Stimulated activated CD4-positive, alpha-beta T cell treated with anti-CD3 and anti-CD28 coated beads, TNF-alpha, amount 100 ng/mL, for 1 hour (primary cell): ENCODE data around the gene FOS.
"Not testable (repeated sequence)": the region's sequence is repeated elsewhere in the genome, so short reads cannot be mapped to it uniquely, and the experiment has no call there.

Experiments
- DNase-seq, 3 donors: peaks; one replicate each; pipeline ENCODE4 v3.0.0-alpha.2; 2020; ENCODE audit warnings: low read depth in 3 of 3, low spot score in 1 of 3

Gene FOS

GRCh38 chr14:75292101-75292563 is 13.5 kb downstream of the FOS start:
- no peak for DNase-seq

- DNase-seq, result no peak
Measured at GRCh38 chr14:75292886-75293285, 14.3 kb downstream of the FOS start.

DNA sequence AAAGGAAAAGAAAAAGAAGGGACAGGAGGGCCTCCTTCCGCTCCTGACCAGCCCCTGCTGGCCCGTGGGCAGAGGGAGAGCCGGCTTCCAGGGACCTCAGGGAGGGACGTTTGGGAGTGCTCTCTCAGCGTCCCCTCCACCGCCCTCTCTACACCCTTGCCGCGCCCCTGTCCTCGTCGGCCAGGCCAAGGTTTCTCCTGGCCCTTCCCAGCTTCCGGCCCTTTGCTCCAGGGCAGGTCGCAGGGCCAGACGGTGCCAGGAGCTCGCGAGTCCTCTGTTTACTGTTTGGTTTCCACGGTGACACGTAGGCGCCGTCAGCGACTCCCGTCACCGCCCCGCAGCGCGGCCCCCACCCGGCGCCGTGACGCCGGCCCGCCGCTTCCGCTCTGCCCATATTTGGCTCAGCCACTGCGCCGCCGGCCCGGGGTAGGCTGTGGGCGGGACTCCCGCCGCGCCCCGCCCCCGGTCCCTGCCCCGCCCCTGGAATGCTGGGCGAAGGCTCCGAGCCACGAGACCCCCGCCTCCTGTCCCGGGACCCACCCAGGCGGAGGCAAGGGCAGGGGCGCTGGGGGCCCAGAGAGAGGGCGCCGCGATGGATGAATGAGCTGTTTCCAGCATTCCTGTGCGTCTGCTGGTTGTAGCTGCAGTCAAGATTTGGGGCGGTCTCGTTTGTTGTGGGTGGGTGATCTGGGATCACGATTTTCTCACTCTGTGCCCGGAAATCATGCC is 15.5 kb downstream of the FOS start:
- peak; percentile 87 to 94 (median 93) for DNase-seq

GRCh38 chr14:75294649-75295033 is 16.0 kb downstream of the FOS start:
- DNase-seq, result no peak

- no peak for DNase-seq
Measured at GRCh38 chr14:75295061-75295461, 16.4 kb downstream of the FOS start.

DNA sequence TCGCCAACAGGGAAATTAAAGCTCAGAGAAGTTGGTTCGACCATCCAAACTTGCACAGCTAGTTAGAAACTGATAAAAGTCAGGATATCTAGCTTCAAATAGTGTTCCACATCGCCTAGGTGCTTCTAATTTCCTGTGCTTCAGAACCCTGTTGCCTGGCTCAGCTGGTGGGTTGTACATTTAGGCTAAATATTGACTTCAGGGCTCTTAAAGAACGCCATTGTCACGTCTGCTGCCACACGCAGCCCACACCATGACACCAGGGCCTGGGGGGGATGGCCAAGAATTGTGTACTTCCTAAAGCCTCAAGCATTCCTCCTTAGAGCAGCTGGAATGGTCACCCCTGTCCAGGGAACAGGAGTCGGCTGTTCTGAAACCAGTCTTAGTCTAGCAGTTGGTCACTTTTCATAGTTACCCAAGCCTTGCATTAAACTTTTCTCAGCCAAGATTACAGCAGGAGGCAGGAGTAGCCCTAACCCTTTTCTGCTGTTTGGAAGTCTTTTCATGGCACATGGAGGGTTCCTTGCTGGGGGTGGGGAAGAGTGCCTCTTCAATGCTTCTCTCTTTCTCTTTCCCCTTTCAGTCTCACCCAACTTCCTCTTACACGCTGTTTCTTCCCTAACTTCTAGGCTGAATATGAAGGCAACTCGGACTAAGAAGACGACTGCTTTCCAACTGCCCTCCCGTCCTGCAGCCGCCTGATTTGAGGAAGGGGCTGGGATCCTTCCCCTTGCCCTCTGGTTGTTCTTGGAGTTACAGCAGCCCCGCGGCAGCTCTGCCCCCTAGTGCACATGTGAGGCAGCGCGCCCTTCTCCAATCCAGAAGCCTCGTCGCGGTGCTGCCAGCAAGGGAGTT is 17.1 kb downstream of the FOS start:
- DNase-seq, result peak in 1 of 3 donors; percentile 69

DNA sequence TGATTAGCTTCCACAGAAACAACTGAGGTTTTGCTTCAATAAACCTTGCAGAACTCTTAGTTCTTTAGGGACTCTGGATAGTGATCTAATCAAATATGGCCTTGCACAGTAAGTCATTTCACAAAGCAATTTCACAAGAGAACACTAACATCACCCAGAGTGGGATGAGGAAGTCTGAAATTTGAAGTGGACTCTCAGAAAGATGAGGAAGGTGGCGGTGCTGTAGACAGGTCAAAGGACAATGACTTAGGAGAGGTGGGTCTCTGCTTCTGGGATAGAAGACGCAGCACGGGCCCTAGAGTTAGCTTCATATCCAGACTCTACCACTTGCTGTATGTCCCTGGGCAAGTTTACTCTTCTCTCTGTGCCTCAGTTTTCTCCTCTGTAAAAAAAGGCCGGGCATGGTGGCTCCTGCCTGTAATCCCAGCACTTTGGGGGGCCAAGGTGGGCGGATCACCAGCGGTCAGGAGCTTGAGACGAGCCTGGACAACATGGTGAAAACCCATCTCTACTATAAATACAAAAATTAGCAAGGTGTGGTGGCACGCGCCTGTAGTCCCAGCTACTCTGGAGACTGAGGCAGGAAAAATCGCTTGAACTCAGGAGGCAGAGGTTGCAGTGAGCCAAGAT is 18.9 kb downstream of the FOS start:
- DNase-seq, result no peak

DNA sequence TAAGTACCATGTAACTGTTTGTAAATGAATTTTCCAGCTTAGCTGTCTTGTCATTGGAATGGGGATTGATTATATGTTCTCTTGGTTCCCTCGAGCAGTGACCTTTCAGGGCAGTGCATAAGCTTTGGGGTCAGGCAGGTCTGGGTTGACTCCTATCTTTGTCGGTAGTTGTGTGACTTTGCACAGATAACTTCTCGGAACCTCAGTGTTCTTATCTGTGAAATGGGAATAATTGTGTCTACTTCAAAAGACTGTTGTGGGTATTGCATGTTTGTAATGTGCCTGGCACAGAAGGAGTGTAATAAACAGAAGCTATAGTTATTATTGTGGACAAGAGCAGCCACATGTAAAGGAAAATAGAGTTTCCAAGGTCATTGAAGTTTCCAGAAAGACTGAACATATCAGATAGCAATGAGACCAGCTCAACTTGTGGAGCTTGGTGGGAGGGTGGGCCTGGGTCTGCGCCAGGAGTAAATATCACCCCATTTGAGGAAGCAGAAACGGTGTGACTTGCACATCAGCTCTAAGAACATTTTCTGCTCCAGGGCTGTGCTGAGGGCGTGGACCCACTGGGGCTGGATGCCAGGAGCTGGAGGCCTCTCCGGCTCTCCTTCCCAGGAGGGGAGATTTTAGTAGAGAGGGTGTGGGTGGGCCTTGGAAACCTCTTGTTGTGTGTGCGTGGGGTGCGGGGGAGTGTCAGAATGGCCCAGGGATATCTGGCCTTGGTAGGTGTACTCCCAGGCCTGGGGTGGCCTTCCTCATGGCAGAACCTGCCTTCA is 19.7 kb downstream of the FOS start:
- no peak for DNase-seq

DNA sequence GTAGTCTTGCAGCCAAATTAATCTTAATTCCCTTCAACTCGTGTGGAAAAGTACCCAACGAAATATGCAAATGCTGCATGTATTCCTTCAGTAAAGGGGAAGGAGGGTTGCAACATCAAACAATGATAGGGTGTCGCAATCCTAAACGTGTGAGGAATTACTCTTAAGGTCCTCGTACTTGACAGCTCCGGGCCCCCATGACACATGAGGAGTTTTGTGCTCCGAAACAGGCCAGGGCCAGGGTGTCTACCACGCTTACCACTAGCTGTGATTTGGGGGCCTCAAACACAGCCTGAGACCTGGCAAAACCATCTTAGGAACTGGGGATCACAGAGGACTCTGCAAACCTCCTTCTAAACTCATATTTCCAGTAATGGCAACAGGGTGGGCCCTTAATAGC is 20.4 kb downstream of the FOS start:
- no peak for DNase-seq

- DNase-seq, result no peak
Measured at GRCh38 chr14:75299576-75299975, 20.9 kb downstream of the FOS start.

DNA sequence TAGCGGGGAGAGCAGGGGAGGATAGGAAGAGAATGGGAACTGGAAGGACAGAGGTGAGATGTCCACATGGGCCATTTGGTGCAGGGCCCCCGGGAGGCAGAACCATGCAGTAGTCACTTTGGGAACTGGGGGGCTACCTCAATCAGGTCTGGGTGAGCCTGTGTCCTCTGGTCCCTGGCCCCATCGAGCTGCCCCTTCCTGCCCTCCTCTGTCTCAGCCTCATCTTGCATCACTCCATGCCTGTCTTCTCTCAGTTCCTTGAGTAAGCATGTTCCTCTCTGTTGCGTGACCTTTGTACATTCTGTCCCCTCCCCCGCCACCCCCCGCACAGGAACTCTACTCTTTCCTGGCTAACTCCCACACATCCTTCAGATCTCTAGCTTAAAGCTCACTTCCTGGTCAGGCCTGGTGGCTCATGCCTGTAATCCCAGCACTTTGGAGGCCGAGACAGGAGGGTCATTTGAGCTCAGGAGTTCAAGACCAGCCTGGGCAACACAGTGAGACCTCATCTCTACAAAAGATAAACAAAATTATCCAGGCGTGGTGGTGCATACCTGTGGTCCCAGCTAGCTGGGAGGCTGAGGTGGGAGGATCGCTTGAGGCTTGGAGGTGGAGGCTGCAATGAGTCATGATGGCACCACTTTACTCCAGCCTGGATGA is 23.2 kb downstream of the FOS start:
- no peak for DNase-seq

DNA sequence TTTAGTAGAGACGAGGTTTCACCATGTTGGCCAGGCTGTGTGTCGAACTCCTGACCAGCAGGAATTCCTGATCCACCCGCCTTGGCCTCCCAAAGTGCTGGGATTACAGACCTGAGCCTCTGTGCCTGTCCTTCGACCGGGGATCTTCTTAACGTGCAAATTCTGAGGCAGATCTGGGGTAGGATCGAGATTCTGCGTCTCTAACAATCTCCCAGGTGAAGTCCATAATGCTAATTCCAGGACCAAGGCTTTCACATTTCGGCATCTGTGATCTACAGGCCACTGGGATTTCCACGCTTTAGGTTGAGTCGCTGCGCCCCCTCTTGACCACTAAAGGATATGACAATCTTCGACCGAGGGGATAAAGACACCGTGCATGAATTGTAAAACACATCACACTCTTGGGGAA is 24.8 kb downstream of the FOS start:
- DNase-seq, result peak in 1 of 3 donors; percentile 22

DNA sequence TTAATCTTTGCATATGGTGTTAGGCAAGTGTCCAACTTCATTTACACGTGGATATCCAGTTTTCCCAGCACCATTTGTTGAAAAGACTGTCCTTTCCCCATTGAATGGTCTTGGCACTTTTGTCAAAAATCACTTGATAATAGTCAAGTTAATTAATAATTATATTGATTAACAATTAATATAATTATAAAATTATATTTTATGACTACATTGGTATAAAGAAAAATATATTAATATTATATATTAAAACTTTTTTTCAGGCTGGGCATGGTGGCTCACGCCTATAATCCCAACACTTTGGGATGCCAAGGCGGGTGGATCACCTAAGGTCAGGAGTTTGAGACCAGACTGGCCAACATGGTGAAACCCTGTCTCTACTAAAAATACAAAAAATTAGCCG is 27.8 kb downstream of the FOS start:
- DNase-seq, result not testable (repeated sequence)

DNA sequence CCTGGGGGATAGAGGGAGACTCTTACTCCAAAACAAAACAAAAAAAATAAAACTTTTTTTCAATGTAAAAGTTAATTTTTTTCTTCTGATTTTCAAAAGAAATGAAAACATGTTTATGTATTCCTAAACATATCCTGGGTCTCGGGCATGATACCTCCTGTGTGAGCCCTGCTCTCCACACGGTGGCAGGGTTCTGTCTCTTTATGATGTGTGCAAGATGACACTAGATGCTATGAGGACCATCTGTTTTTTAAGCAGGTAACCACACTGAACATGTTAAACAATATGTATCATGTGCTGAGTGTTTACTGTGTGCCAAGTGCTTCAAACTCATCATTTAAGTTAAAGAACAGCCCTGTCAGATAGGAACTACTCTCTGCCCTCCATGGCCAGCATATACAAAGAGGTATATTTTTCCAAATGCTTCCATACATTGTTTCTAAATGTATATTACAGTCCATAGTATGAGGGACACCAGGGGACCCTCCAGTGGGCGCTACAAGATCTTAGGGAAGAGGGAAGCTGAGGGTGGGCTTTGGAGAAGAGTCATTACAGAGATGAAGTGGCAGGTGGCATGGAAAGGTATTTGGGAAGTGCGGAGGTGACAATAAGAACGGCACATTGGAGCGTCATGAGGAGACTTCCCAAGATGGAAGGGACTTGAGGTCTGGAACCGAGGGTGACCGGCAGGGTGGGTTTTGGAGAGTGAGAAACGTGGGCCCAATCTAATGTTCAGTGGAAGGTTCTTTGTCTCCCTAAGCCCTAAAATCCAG is 28.5 kb downstream of the FOS start:
- no peak for DNase-seq

- peak in 2 of 3 donors; percentile 33 to 60 for DNase-seq
Measured at GRCh38 chr14:75307700-75308379, 29.2 kb downstream of the FOS start.

GRCh38 chr14:75308991-75309390 is 30.4 kb downstream of the FOS start:
- not testable (repeated sequence) for DNase-seq

- not testable (repeated sequence) for DNase-seq
Measured at GRCh38 chr14:75309561-75309960, 30.9 kb downstream of the FOS start.

- no peak for DNase-seq
Measured at GRCh38 chr14:75310295-75311111, 31.9 kb downstream of the FOS start.
